Caco-2 (cell line): Measurements from ENCODE around the gene HSD3B1. TPM values are rescaled to one million over a fixed set of nuclear protein-coding genes. Genes with fewer than 3 reads are reported as not detected.

ENCODE experiments used
- BruUV-seq: library from RNA; stranded (reverse); fragments of 400-500 nt; replicated peaks from 2 replicates; lab custom pipeline; 2021; lab: Mats Ljungman, UMichigan
- CTCF ChIA-PET: fragments of 300-600 bp; sonication (Branson Sonifier 250); formaldehyde crosslinking; loops from one replicate; lab custom pipeline; 2022; ENCODE audit warnings: antibody characterized with exemption; lab: Charles Lee
- POLR2A ChIA-PET: fragments of 300-600 bp; sonication (Branson Sonifier 250); formaldehyde crosslinking; loops from one replicate; lab custom pipeline; 2022; ENCODE audit warnings: antibody characterized with exemption; lab: Charles Lee
- DNase-seq, 2 experiments: peaks; one replicate each; pipeline versions ENCODE4 v3.0.0 to v3.0.0-alpha.2; 2020 to 2022
- H3K27me3 ChIP-seq: replicated peaks from 2 replicates; pipeline ENCODE4 v1.6.0; 2011; ENCODE audit warnings: low read length; ENCODE audit not compliant: control insufficient read depth, insufficient read depth
- H3K36me3 ChIP-seq: 2 replicates; pipeline ENCODE4 v1.5.1; 2011; ENCODE audit warnings: low read length; ENCODE audit not compliant: control insufficient read depth, insufficient read depth
- H3K4me1 ChIP-seq: fragments of 250-450 bp; sonication (Bioruptor Pico); 2 replicates; pipeline ENCODE4 v1.5.1; 2020; ENCODE audit warnings: mild to moderate bottlenecking
- H3K4me3 ChIP-seq: 2 replicates; pipeline ENCODE4 v1.5.1; 2011; ENCODE audit warnings: low read depth, mild to moderate bottlenecking, control low read depth, low read length
- H3K9me3 ChIP-seq: fragments of 250-450 bp; sonication (Bioruptor Pico); 2 replicates; pipeline ENCODE4 v1.5.1; 2020; ENCODE audit warnings: mild to moderate bottlenecking, moderate library complexity
- H3K27ac Mint-ChIP-seq: one replicate; pipeline ENCODE4 v1.8.0; 2022; ENCODE audit warnings: mixed read lengths; ENCODE audit not compliant: unreplicated experiment
- H3K27me3 Mint-ChIP-seq: one replicate; pipeline ENCODE4 v1.8.0; 2022; ENCODE audit warnings: mixed read lengths; ENCODE audit not compliant: insufficient read depth, unreplicated experiment
- H3K36me3 Mint-ChIP-seq: one replicate; pipeline ENCODE4 v1.8.0; 2022; ENCODE audit warnings: mild to moderate bottlenecking, mixed read lengths; ENCODE audit not compliant: insufficient read depth, unreplicated experiment
- H3K4me1 Mint-ChIP-seq: one replicate; pipeline ENCODE4 v1.8.0; 2022; ENCODE audit warnings: low read depth, mixed read lengths; ENCODE audit not compliant: unreplicated experiment
- H3K4me3 Mint-ChIP-seq: one replicate; pipeline ENCODE4 v1.8.0; 2022; ENCODE audit warnings: mild to moderate bottlenecking, moderate library complexity, mixed read lengths; ENCODE audit not compliant: unreplicated experiment
- H3K9me3 Mint-ChIP-seq: one replicate; pipeline ENCODE4 v1.8.0; 2022; ENCODE audit warnings: mixed read lengths; ENCODE audit not compliant: unreplicated experiment
- intact Hi-C: fragments of 100-400 bp; cut with micrococcal nuclease; formaldehyde crosslinking; loops from one replicate; pipeline ENCODE4 v1.10.0; 2022; ENCODE audit not compliant: unreplicated experiment
- total RNA-seq: library from RNA; stranded (reverse); gene quantifications from 2 replicates; pipeline ENCODE4 v1.2.3, GENCODE V29; 2022
- TF ChIP-seq, protein P1 (sequence below), 2 experiments: fragments of 200-600 bp in 1 of 2; IDR thresholded peaks; 1 replicate in 1 of 2; 2 replicates in 1 of 2; pipeline versions ENCODE4 v1.5.1 to v1.8.0; 2011 to 2022; ENCODE audit warnings: antibody characterized with exemption in 1 of 2, control low read depth in 1 of 2, inconsistent platforms in 1 of 2, low read depth in 1 of 2, low read length in 1 of 2, mild to moderate bottlenecking in 1 of 2, moderate library complexity in 1 of 2; ENCODE audit not compliant: insufficient read depth in 1 of 2, severe bottlenecking in 1 of 2, unreplicated experiment in 1 of 2

The HSD3B1 gene
- total RNA-seq, 1 experiment from 2014 or later = 38.0 TPM

GRCh38 chr1:119475866-119476439, 31.1 kb upstream of the HSD3B1 start:
- Mint-ChIP-seq H3K27me3 (no peaks in the 10 kb centered on the region), H3K4me3 (peak overlapping the region; percentile 31), H3K27ac (peak overlapping the region; percentile 80), H3K9me3 (no peaks in the 10 kb centered on the region), H3K36me3 (no peaks in the 10 kb centered on the region), H3K4me1 (peaks cover 29% of the 10 kb centered on the region)
- CTCF ChIA-PET = interaction anchor here (0.6 to 1.5 kb wide), 7 partner anchors 12 to 1034 kb away, joined by 3 to 19 read pairs (median 3); no protein-coding TSS in a partner anchor
- POLR2A ChIA-PET = no interaction called here
- no peaks in the 10 kb centered on the region for H3K27me3 ChIP-seq
- peak; percentile 81 for DNase-seq
- no TSS peak for BruUV-seq
- intact Hi-C loops = loop anchor here (1.0 to 5.0 kb wide), 5 partner anchors 73 to 201 kb away; no protein-coding TSS in a partner anchor
- H3K9me3 ChIP-seq = no peaks in the 10 kb centered on the region
- H3K4me3 ChIP-seq = no peak overlapping the region
- 0 out of 2 replicates have a peak, but pooled peaks cover 8% of the 10 kb centered on the region for H3K4me1 ChIP-seq
- TF ChIP-seq, protein P1, sequence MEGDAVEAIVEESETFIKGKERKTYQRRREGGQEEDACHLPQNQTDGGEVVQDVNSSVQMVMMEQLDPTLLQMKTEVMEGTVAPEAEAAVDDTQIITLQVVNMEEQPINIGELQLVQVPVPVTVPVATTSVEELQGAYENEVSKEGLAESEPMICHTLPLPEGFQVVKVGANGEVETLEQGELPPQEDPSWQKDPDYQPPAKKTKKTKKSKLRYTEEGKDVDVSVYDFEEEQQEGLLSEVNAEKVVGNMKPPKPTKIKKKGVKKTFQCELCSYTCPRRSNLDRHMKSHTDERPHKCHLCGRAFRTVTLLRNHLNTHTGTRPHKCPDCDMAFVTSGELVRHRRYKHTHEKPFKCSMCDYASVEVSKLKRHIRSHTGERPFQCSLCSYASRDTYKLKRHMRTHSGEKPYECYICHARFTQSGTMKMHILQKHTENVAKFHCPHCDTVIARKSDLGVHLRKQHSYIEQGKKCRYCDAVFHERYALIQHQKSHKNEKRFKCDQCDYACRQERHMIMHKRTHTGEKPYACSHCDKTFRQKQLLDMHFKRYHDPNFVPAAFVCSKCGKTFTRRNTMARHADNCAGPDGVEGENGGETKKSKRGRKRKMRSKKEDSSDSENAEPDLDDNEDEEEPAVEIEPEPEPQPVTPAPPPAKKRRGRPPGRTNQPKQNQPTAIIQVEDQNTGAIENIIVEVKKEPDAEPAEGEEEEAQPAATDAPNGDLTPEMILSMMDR (IDR thresholded peaks at IDR 0.05; ENCODE audit: insufficient read depth in 1 of 2, low read depth in 1 of 2, low read length in 1 of 2, severe bottlenecking in 1 of 2, unreplicated experiment in 1 of 2) = peak; percentile 51 to 78
- H3K36me3 ChIP-seq = no peaks in the 10 kb centered on the region

DNA sequence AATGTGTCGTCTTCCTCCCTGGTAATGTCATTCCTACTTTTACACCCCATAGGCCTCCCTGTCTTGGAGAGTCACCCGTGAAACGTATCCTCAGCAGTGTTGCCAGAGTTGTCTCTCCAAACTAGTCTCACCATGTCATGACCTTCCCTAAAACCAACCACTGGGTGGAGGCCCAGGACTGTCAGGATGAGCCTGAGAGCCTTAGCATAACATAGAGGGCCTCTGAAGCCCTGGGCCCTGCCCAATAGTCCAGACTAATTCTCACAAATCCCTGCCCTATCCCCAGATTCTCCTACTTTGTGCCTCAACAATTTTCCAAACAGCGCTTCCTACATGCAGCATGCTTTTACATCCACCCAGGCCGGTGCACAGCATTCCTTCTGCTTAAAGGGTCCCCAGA, 29.3 kb upstream of the HSD3B1 start:
- intact Hi-C loops = loop anchor here (1.0 to 5.0 kb wide), 4 partner anchors 71 to 200 kb away; no protein-coding TSS in a partner anchor
- POLR2A ChIA-PET = no interaction called here
- Histone ChIP-seq H3K4me1 (peaks cover 17% of the 10 kb centered on the region), H3K27me3 (no peaks in the 10 kb centered on the region), H3K36me3 (no peaks in the 10 kb centered on the region), H3K9me3 (no peaks in the 10 kb centered on the region), H3K4me3 (no peak overlapping the region)
- H3K27ac Mint-ChIP-seq = peak overlapping the region; percentile 7
- no peaks in the 10 kb centered on the region for H3K9me3 Mint-ChIP-seq
- peak; percentile 52 to 54 for DNase-seq
- BruUV-seq = no TSS peak
- no peak overlapping the region for H3K4me3 Mint-ChIP-seq
- TF ChIP-seq, protein P1 (IDR thresholded peaks at IDR 0.05; ENCODE audit: insufficient read depth in 1 of 2, low read depth in 1 of 2, low read length in 1 of 2, severe bottlenecking in 1 of 2, unreplicated experiment in 1 of 2) = no peak
- no peaks in the 10 kb centered on the region for H3K27me3 Mint-ChIP-seq
- peaks cover 39% of the 10 kb centered on the region for H3K4me1 Mint-ChIP-seq
- H3K36me3 Mint-ChIP-seq = no peaks in the 10 kb centered on the region
- CTCF ChIA-PET = no interaction called here

GRCh38 chr1:119480175-119480574, 26.8 kb upstream of the HSD3B1 start:
- H3K27me3 Mint-ChIP-seq = no peaks in the 10 kb centered on the region
- POLR2A ChIA-PET = no interaction called here
- no peak overlapping the region for H3K4me3 Mint-ChIP-seq
- H3K9me3 ChIP-seq = no peaks in the 10 kb centered on the region
- no peaks in the 10 kb centered on the region for H3K27me3 ChIP-seq
- TF ChIP-seq, protein P1 (IDR thresholded peaks at IDR 0.05; ENCODE audit: insufficient read depth in 1 of 2, low read depth in 1 of 2, low read length in 1 of 2, severe bottlenecking in 1 of 2, unreplicated experiment in 1 of 2) = no peak
- no peaks in the 10 kb centered on the region for H3K36me3 ChIP-seq
- H3K4me1 ChIP-seq = peaks cover 40% of the 10 kb centered on the region
- CTCF ChIA-PET = no interaction called here
- H3K4me3 ChIP-seq = no peak overlapping the region
- no peak for DNase-seq
- no TSS peak for BruUV-seq
- no peaks in the 10 kb centered on the region for H3K9me3 Mint-ChIP-seq
- intact Hi-C loops = no loop called here
- peaks cover 56% of the 10 kb centered on the region for H3K4me1 Mint-ChIP-seq
- no peak overlapping the region for H3K27ac Mint-ChIP-seq
- peaks cover 7% of the 10 kb centered on the region for H3K36me3 Mint-ChIP-seq
